ENCODE data around the gene FOXI3.
"Not testable (repeated sequence)": the region's sequence is repeated elsewhere in the genome, so short reads cannot be mapped to it uniquely, and the experiment has no call there.

The FOXI3 gene

GRCh38 chr2:88429929-88430328 lies 22.6 kb downstream of the FOXI3 start:
- Histone ChIP-seq H3K27me3 (ENCODE audit: control insufficient read depth, insufficient read depth, low read length) (no peaks in the 10 kb centered on the region), H3K9ac (ENCODE audit: low read length) (no peak overlapping the region), H3K36me3 (ENCODE audit: control insufficient read depth, low read depth, low read length) (no peaks in the 10 kb centered on the region), H3K27ac (ENCODE audit: low read length) (no peak overlapping the region), H3K4me1 (ENCODE audit: control insufficient read depth, low read depth, low read length) (no peaks in the 10 kb centered on the region), H3K4me3 (ENCODE audit: low read length) (no peak overlapping the region), H3K9me3 (ENCODE audit: control insufficient read depth, low read depth, low read length) (no peaks in the 10 kb centered on the region)

- Histone ChIP-seq H3K4me3 (ENCODE audit: low read length) (no peak overlapping the region), H3K4me1 (ENCODE audit: control insufficient read depth, low read depth, low read length) (no peaks in the 10 kb centered on the region), H3K27ac (ENCODE audit: low read length) (no peak overlapping the region), H3K27me3 (ENCODE audit: control insufficient read depth, insufficient read depth, low read length) (no peaks in the 10 kb centered on the region), H3K36me3 (ENCODE audit: control insufficient read depth, low read depth, low read length) (no peaks in the 10 kb centered on the region), H3K9ac (ENCODE audit: low read length) (no peak overlapping the region), H3K9me3 (ENCODE audit: control insufficient read depth, low read depth, low read length) (no peaks in the 10 kb centered on the region)
Measured at GRCh38 chr2:88423733-88424132, 28.8 kb downstream of the FOXI3 start.

GRCh38 chr2:88419051-88419450 lies 33.4 kb downstream of the FOXI3 start:
- not testable (repeated sequence) for H3K9ac ChIP-seq (ENCODE audit: low read length); H3K27ac ChIP-seq (ENCODE audit: low read length); H3K4me3 ChIP-seq (ENCODE audit: low read length); H3K27me3 ChIP-seq (ENCODE audit: control insufficient read depth, insufficient read depth, low read length); H3K9me3 ChIP-seq (ENCODE audit: control insufficient read depth, low read depth, low read length); H3K36me3 ChIP-seq (ENCODE audit: control insufficient read depth, low read depth, low read length)
- H3K4me1 ChIP-seq (ENCODE audit: control insufficient read depth, low read depth, low read length): peaks cover 28% of the 10 kb centered on the region

- Histone ChIP-seq H3K9ac (ENCODE audit: low read length) (no peak overlapping the region), H3K4me3 (ENCODE audit: low read length) (peak overlapping the region; percentile 7), H3K4me1 (ENCODE audit: control insufficient read depth, low read depth, low read length) (peaks cover 28% of the 10 kb centered on the region), H3K36me3 (ENCODE audit: control insufficient read depth, low read depth, low read length) (no peaks in the 10 kb centered on the region), H3K27me3 (ENCODE audit: control insufficient read depth, insufficient read depth, low read length) (no peaks in the 10 kb centered on the region), H3K27ac (ENCODE audit: low read length) (no peak overlapping the region), H3K9me3 (ENCODE audit: control insufficient read depth, low read depth, low read length) (no peaks in the 10 kb centered on the region)
Measured at GRCh38 chr2:88416016-88416663, 36.4 kb downstream of the FOXI3 start.

GRCh38 chr2:88408870-88409269 lies 43.6 kb downstream of the FOXI3 start:
- H3K36me3 ChIP-seq (ENCODE audit: control insufficient read depth, low read depth, low read length); H3K27me3 ChIP-seq (ENCODE audit: control insufficient read depth, insufficient read depth, low read length); H3K4me1 ChIP-seq (ENCODE audit: control insufficient read depth, low read depth, low read length); H3K9ac ChIP-seq (ENCODE audit: low read length); H3K4me3 ChIP-seq (ENCODE audit: low read length); H3K27ac ChIP-seq (ENCODE audit: low read length); H3K9me3 ChIP-seq (ENCODE audit: control insufficient read depth, low read depth, low read length): not testable (repeated sequence)

- Histone ChIP-seq H3K27ac (ENCODE audit: low read length) (no peak overlapping the region), H3K36me3 (ENCODE audit: control insufficient read depth, low read depth, low read length) (no peaks in the 10 kb centered on the region), H3K4me3 (ENCODE audit: low read length) (no peak overlapping the region), H3K9ac (ENCODE audit: low read length) (no peak overlapping the region), H3K4me1 (ENCODE audit: control insufficient read depth, low read depth, low read length) (peaks cover 8% of the 10 kb centered on the region), H3K9me3 (ENCODE audit: control insufficient read depth, low read depth, low read length) (no peaks in the 10 kb centered on the region), H3K27me3 (ENCODE audit: control insufficient read depth, insufficient read depth, low read length) (no peaks in the 10 kb centered on the region)
Measured at GRCh38 chr2:88400037-88400767, 52.3 kb downstream of the FOXI3 start.

GRCh38 chr2:88398180-88398579 lies 54.3 kb downstream of the FOXI3 start:
- Histone ChIP-seq H3K9ac (ENCODE audit: low read length) (no peak overlapping the region), H3K27me3 (ENCODE audit: control insufficient read depth, insufficient read depth, low read length) (no peaks in the 10 kb centered on the region), H3K27ac (ENCODE audit: low read length) (no peak overlapping the region), H3K4me1 (ENCODE audit: control insufficient read depth, low read depth, low read length) (peaks cover 8% of the 10 kb centered on the region), H3K36me3 (ENCODE audit: control insufficient read depth, low read depth, low read length) (no peaks in the 10 kb centered on the region), H3K9me3 (ENCODE audit: control insufficient read depth, low read depth, low read length) (no peaks in the 10 kb centered on the region), H3K4me3 (ENCODE audit: low read length) (no peak overlapping the region)
